Osteoblast (primary cell): Measurements from ENCODE around the gene WDR37. TPM values are rescaled to one million over a fixed set of nuclear protein-coding genes. Genes with fewer than 3 reads are reported as not detected.

Source experiments
- DNase-seq: peaks from one replicate; pipeline ENCODE4 v3.0.0; 2011; ENCODE audit warnings: low spot score, mixed read lengths; ENCODE audit not compliant: insufficient read length; ENCODE audit errors: missing footprints
- H2AFZ ChIP-seq: 2 replicates; pipeline ENCODE4 v1.6.0; 2011; ENCODE audit warnings: mild to moderate bottlenecking, low read length
- H3K27ac ChIP-seq: 2 replicates; pipeline ENCODE4 v1.5.1; 2011; ENCODE audit warnings: mild to moderate bottlenecking, low read depth, low read length, moderate library complexity
- H3K27me3 ChIP-seq: 2 replicates; pipeline ENCODE4 v1.6.0; 2012; ENCODE audit warnings: mild to moderate bottlenecking, control low read depth, inconsistent platforms, low read length, moderate library complexity; ENCODE audit not compliant: insufficient read depth
- H3K36me3 ChIP-seq: 2 replicates; pipeline ENCODE4 v1.5.1; 2011; ENCODE audit warnings: mild to moderate bottlenecking, low read length, control low read depth, moderate library complexity; ENCODE audit not compliant: insufficient read depth
- H3K4me1 ChIP-seq: 2 replicates; pipeline ENCODE4 v1.5.1; 2011; ENCODE audit warnings: mild to moderate bottlenecking, low read length, control low read depth, moderate library complexity; ENCODE audit not compliant: insufficient read depth
- H3K4me2 ChIP-seq: 2 replicates; pipeline ENCODE4 v1.6.0; 2011; ENCODE audit warnings: mild to moderate bottlenecking, low read length; ENCODE audit not compliant: insufficient read depth
- H3K4me3 ChIP-seq: fragments of 200-600 bp; sonication (generic); 3 replicates; pipeline ENCODE4 v1.5.1; 2012; ENCODE audit warnings: mild to moderate bottlenecking, low read length, inconsistent platforms; ENCODE audit not compliant: insufficient read depth
- H3K79me2 ChIP-seq: 2 replicates; pipeline ENCODE4 v1.6.0; 2012; ENCODE audit warnings: mild to moderate bottlenecking, low read length, control low read depth, inconsistent platforms; ENCODE audit not compliant: insufficient read depth
- H3K9me3 ChIP-seq: 2 replicates; pipeline ENCODE4 v1.5.1; 2011; ENCODE audit warnings: low read depth, low read length, control low read depth
- H4K20me1 ChIP-seq: 2 replicates; pipeline ENCODE4 v1.6.0; 2012; ENCODE audit warnings: mild to moderate bottlenecking, low read length, control low read depth; ENCODE audit not compliant: insufficient read depth
- total RNA-seq: library from RNA; depleted of rRNA; stranded (reverse); fragments of >200 nt; gene quantifications from 2 replicates; pipeline ENCODE4 v1.2.3, GENCODE V29; 2012
- TF ChIP-seq, protein P1 (sequence below): IDR thresholded peaks from 2 replicates; pipeline ENCODE4 v1.5.1; 2011; ENCODE audit warnings: mild to moderate bottlenecking, low read depth, low read length, moderate library complexity; ENCODE audit errors: extremely low read depth

Gene WDR37
- total RNA-seq, 1 donor: 18.8 TPM

DNA sequence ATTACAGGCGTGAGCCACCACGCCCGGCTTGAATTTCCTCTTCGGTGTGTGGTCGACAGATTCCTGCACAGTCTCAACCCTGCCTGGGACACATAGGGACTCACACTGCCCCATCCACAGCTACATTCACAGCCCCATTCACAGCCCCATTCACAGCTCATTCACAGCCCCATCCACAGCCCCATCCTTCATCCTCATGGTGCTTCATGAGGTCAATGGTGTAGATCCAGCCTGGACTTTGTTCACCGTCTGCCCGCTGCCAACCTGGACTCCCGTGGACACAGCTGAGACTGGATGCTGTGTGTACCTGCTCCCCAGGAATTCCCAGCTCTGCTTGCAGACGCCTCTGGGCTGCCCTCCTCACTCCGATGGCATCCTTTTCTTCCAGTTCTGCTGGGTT lies 35.7 kb upstream of the WDR37 start:
- no peak overlapping the region for H3K4me2 ChIP-seq
- peaks cover 4% of the 10 kb centered on the region for H4K20me1 ChIP-seq
- DNase-seq: no peak
- H3K27ac ChIP-seq: no peak overlapping the region
- TF ChIP-seq, protein P1, sequence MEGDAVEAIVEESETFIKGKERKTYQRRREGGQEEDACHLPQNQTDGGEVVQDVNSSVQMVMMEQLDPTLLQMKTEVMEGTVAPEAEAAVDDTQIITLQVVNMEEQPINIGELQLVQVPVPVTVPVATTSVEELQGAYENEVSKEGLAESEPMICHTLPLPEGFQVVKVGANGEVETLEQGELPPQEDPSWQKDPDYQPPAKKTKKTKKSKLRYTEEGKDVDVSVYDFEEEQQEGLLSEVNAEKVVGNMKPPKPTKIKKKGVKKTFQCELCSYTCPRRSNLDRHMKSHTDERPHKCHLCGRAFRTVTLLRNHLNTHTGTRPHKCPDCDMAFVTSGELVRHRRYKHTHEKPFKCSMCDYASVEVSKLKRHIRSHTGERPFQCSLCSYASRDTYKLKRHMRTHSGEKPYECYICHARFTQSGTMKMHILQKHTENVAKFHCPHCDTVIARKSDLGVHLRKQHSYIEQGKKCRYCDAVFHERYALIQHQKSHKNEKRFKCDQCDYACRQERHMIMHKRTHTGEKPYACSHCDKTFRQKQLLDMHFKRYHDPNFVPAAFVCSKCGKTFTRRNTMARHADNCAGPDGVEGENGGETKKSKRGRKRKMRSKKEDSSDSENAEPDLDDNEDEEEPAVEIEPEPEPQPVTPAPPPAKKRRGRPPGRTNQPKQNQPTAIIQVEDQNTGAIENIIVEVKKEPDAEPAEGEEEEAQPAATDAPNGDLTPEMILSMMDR: no peak
- no peaks in the 10 kb centered on the region for H3K27me3 ChIP-seq
- no peak overlapping the region for H3K4me3 ChIP-seq
- peaks cover 44% of the 10 kb centered on the region for H3K36me3 ChIP-seq
- H3K79me2 ChIP-seq: no peaks in the 10 kb centered on the region
- no peak overlapping the region for H2AFZ ChIP-seq
- no peaks in the 10 kb centered on the region for H3K9me3 ChIP-seq
- H3K4me1 ChIP-seq: no peaks in the 10 kb centered on the region

DNA sequence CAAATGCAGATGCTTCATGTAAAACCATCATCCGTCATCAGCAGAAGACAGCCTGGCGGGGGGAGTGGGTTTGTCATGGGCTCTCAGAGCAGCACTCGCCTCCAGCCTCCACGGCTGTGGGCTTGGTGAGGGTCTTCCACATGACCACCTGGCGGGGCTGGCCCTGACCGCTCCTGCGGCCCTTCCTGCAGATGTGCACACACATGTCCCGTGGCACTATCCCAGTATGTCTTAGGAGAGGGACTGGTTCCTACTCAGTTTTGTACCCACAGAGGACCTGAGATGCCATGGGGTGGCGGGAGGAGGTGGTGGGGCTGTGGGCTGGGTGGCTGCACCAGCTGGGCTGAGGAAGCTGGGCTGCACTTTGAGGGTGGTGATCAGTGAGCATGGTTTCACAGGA lies 35.2 kb upstream of the WDR37 start:
- no peaks in the 10 kb centered on the region for H3K27me3 ChIP-seq
- TF ChIP-seq, protein P1: no peak
- H4K20me1 ChIP-seq: peaks cover 3% of the 10 kb centered on the region
- H2AFZ ChIP-seq: no peak overlapping the region
- H3K79me2 ChIP-seq: no peaks in the 10 kb centered on the region
- H3K4me1 ChIP-seq: no peaks in the 10 kb centered on the region
- peaks cover 39% of the 10 kb centered on the region for H3K36me3 ChIP-seq
- no peak for DNase-seq
- H3K9me3 ChIP-seq: no peaks in the 10 kb centered on the region
- H3K4me2 ChIP-seq: no peak overlapping the region
- H3K4me3 ChIP-seq: no peak overlapping the region
- H3K27ac ChIP-seq: no peak overlapping the region

DNA sequence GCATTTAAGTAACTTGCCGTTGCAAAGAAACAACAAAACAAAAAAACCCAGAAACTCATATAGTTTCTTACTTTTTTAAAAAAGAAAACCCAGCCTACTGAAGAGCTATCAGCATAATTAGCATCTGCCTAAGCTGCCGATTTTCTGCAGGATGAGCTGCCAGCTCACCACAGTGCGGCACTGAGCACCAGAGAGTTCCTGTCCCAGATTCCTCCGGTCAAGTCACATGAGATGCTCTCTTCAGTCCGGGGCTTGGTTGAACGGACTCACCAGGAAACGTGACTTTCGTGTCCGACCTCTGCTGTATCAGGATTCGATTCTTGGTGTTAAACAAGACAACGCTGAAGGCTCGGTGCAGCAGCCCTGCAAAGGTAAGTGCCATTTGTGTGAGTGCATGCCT lies 33.8 kb upstream of the WDR37 start:
- DNase-seq: no peak
- no peak overlapping the region for H3K27ac ChIP-seq
- H3K4me1 ChIP-seq: no peaks in the 10 kb centered on the region
- TF ChIP-seq, protein P1: no peak
- H3K4me3 ChIP-seq: no peak overlapping the region
- no peaks in the 10 kb centered on the region for H4K20me1 ChIP-seq
- no peak overlapping the region for H2AFZ ChIP-seq
- H3K4me2 ChIP-seq: no peak overlapping the region
- H3K36me3 ChIP-seq: peaks cover 25% of the 10 kb centered on the region
- H3K27me3 ChIP-seq: no peaks in the 10 kb centered on the region
- H3K9me3 ChIP-seq: no peaks in the 10 kb centered on the region
- no peaks in the 10 kb centered on the region for H3K79me2 ChIP-seq

DNA sequence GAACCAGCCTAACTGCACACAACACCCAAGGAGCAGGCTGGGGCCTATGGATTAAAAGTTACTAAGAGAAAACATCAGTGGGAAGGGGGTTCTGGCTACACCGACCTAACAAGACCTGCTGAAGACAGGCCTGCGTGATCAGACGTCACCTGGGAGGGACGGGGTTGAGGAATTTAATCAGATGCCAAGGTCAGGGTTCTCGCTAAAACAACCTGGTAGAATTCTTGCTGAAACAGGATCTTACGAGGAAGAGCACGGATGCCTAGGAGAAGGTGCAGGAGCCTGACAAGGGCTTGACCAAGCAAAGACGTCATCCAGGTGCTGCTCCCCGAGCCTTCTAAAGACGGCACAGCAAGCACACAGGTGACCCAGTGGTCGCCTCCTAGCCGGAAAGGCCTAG lies 32.1 kb upstream of the WDR37 start:
- no peak overlapping the region for H3K4me3 ChIP-seq
- TF ChIP-seq, protein P1: no peak
- no peaks in the 10 kb centered on the region for H3K9me3 ChIP-seq
- DNase-seq: no peak
- H3K27me3 ChIP-seq: no peaks in the 10 kb centered on the region
- no peaks in the 10 kb centered on the region for H4K20me1 ChIP-seq
- no peak overlapping the region for H3K27ac ChIP-seq
- H3K4me2 ChIP-seq: no peak overlapping the region
- no peaks in the 10 kb centered on the region for H3K4me1 ChIP-seq
- H3K79me2 ChIP-seq: no peaks in the 10 kb centered on the region
- peaks cover 14% of the 10 kb centered on the region for H3K36me3 ChIP-seq
- H2AFZ ChIP-seq: no peak overlapping the region
